Measurements from ENCODE around the gene LRCH3. TPM values are rescaled to one million over a fixed set of nuclear protein-coding genes. Genes with fewer than 3 reads are reported as not detected.

Gene LRCH3
- total and polyA plus RNA-seq, 12 donors, result 7.1 to 33.2 (median 26.3) TPM

- no peak for DNase-seq
- H3K27ac ChIP-seq, result no peak overlapping the region
- H3K4me1 ChIP-seq, result no peaks in the 10 kb centered on the region
- ATAC-seq, result no peak
- WGBS, 2 donors, result 68 to 76% methylated on average over 4 of the region's 4 CpGs
- H3K4me3 ChIP-seq, result no peak overlapping the region
- H3K36me3 ChIP-seq, result peaks cover 0 to 98% (median 38%) of the 10 kb centered on the region in 9 donors
- H3K27me3 ChIP-seq, result no peaks in the 10 kb centered on the region
- TF ChIP-seq, protein P1, sequence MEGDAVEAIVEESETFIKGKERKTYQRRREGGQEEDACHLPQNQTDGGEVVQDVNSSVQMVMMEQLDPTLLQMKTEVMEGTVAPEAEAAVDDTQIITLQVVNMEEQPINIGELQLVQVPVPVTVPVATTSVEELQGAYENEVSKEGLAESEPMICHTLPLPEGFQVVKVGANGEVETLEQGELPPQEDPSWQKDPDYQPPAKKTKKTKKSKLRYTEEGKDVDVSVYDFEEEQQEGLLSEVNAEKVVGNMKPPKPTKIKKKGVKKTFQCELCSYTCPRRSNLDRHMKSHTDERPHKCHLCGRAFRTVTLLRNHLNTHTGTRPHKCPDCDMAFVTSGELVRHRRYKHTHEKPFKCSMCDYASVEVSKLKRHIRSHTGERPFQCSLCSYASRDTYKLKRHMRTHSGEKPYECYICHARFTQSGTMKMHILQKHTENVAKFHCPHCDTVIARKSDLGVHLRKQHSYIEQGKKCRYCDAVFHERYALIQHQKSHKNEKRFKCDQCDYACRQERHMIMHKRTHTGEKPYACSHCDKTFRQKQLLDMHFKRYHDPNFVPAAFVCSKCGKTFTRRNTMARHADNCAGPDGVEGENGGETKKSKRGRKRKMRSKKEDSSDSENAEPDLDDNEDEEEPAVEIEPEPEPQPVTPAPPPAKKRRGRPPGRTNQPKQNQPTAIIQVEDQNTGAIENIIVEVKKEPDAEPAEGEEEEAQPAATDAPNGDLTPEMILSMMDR (IDR thresholded peaks at IDR 0.05), result no peak
- H3K9me3 ChIP-seq, result no peaks in the 10 kb centered on the region
- intact Hi-C loops (cut with DNase I), result no loop called here
Measured at GRCh38 chr3:197782230-197782629, 8.8 kb upstream of the LRCH3 start.

- H3K9me3 ChIP-seq, result no peaks in the 10 kb centered on the region
- intact Hi-C loops (cut with DNase I), result no loop called here
- DNase-seq, result no peak
- H3K27ac ChIP-seq, result no peak overlapping the region
- peaks cover 0 to 86% (median 22%) of the 10 kb centered on the region in 9 donors for H3K36me3 ChIP-seq
- no peaks in the 10 kb centered on the region for H3K4me1 ChIP-seq
- H3K4me3 ChIP-seq, result no peak overlapping the region
- no peaks in the 10 kb centered on the region for H3K27me3 ChIP-seq
- ATAC-seq, result no peak
- WGBS, 2 donors, result 96 to 98% methylated on average over 7 of the region's 7 CpGs
- TF ChIP-seq, protein P1 (IDR thresholded peaks at IDR 0.05), result no peak
Measured at GRCh38 chr3:197784019-197784585, 7.0 kb upstream of the LRCH3 start.

GRCh38 chr3:197787412-197787811 is 3.6 kb upstream of the LRCH3 start:
- H3K27ac ChIP-seq, result no peak overlapping the region
- no peaks in the 10 kb centered on the region for H3K27me3 ChIP-seq
- H3K4me3 ChIP-seq, result no peak overlapping the region
- intact Hi-C loops (cut with DNase I), result no loop called here
- H3K9me3 ChIP-seq, result no peaks in the 10 kb centered on the region
- DNase-seq, result no peak
- TF ChIP-seq, protein P1 (IDR thresholded peaks at IDR 0.05), result no peak
- H3K4me1 ChIP-seq, result peaks cover 0 to 6% (median 1%) of the 10 kb centered on the region in 9 donors
- peaks cover 0 to 56% (median 5%) of the 10 kb centered on the region in 9 donors for H3K36me3 ChIP-seq
- WGBS, 2 donors, result 71 to 86% methylated on average over 1 of the region's 1 CpG
- ATAC-seq, result no peak

GRCh38 chr3:197789309-197789708 is 1.7 kb upstream of the LRCH3 start:
- WGBS, 2 donors, result 95 to 96% methylated on average over 3 of the region's 3 CpGs
- peaks cover 3 to 24% (median 20%) of the 10 kb centered on the region in 9 donors for H3K4me1 ChIP-seq
- intact Hi-C loops (cut with DNase I), result no loop called here
- no peak overlapping the region for H3K4me3 ChIP-seq
- ATAC-seq, result no peak
- TF ChIP-seq, protein P1 (IDR thresholded peaks at IDR 0.05), result no peak
- H3K9me3 ChIP-seq, result no peaks in the 10 kb centered on the region
- no peaks in the 10 kb centered on the region for H3K27me3 ChIP-seq
- peaks cover 0 to 37% (median 0%) of the 10 kb centered on the region in 9 donors for H3K36me3 ChIP-seq
- DNase-seq, result no peak
- H3K27ac ChIP-seq, result no peak overlapping the region

Measured in heart right ventricle (tissue), 16 donors.